GM18526 (cell line): ENCODE data around the gene RET.

Source experiments
- POLR2A ChIP-seq: IDR thresholded peaks from 3 replicates; pipeline ENCODE4 v1.6.1; 2011; ENCODE audit not compliant: insufficient read length; ENCODE audit errors: extremely low read depth

The RET gene

GRCh38 chr10:43160046-43160920 is 83.4 kb downstream of the RET start:
- TF ChIP-seq POLR2A: no peak

GRCh38 chr10:43160921-43161255 is 84.0 kb downstream of the RET start:
- TF ChIP-seq POLR2A: no peak

- no peak for TF ChIP-seq POLR2A
Measured at GRCh38 chr10:43162604-43163003, 85.7 kb downstream of the RET start.

- TF ChIP-seq POLR2A: no peak
Measured at GRCh38 chr10:43166207-43166879, 89.5 kb downstream of the RET start.

- TF ChIP-seq POLR2A: no peak
Measured at GRCh38 chr10:43166880-43167497, 90.1 kb downstream of the RET start.

- TF ChIP-seq POLR2A: no peak
Measured at GRCh38 chr10:43167498-43167889, 90.6 kb downstream of the RET start.

- no peak for TF ChIP-seq POLR2A
Measured at GRCh38 chr10:43170491-43170890, 93.6 kb downstream of the RET start.

- no peak for TF ChIP-seq POLR2A
Measured at GRCh38 chr10:43172645-43173044, 95.8 kb downstream of the RET start.

GRCh38 chr10:43173120-43173519 is 96.3 kb downstream of the RET start:
- no peak for TF ChIP-seq POLR2A

- TF ChIP-seq POLR2A: no peak
Measured at GRCh38 chr10:43174969-43175368, 98.1 kb downstream of the RET start.

GRCh38 chr10:43176271-43176670 is 99.4 kb downstream of the RET start:
- no peak for TF ChIP-seq POLR2A

- no peak for TF ChIP-seq POLR2A
Measured at GRCh38 chr10:43177595-43177994, 100.7 kb downstream of the RET start.
